Endothelial cell of umbilical vein (primary cell): ENCODE measurements around the gene NALF2. TPM values are rescaled to one million over a fixed set of nuclear protein-coding genes. Genes with fewer than 3 reads are reported as not detected.

ENCODE experiments used
- BruUV-seq: library from RNA; stranded (reverse); fragments of 400-500 nt; replicated peaks from 2 replicates; lab custom pipeline; 2021; lab: Mats Ljungman, UMichigan
- CTCF ChIA-PET: fragments of 300-600, 350-600 bp; sonication (Branson Sonifier 250); formaldehyde crosslinking; loops from one replicate; lab custom pipeline; 2021; ENCODE audit warnings: antibody characterized with exemption, inconsistent platforms; lab: Charles Lee
- POLR2A ChIA-PET: fragments of 300-600, 350-600 bp; sonication (Branson Sonifier 250); formaldehyde crosslinking; loops from one replicate; lab custom pipeline; 2021; ENCODE audit warnings: antibody characterized with exemption, inconsistent platforms; lab: Charles Lee
- DNase-seq: peaks from one replicate; pipeline ENCODE4 v3.0.0-alpha.2; 2011; ENCODE audit warnings: low read depth, low spot score
- FAIRE-seq: peaks from 2 replicates; lab custom pipeline; 2011; peaks lifted over from hg19 to GRCh38; lab: Jason Lieb, UNC
- H2AFZ ChIP-seq: 2 replicates; pipeline ENCODE4 v1.6.0; 2012; ENCODE audit warnings: low read depth, low read length, control low read depth, inconsistent platforms
- H3K27ac ChIP-seq: 2 replicates; pipeline ENCODE4 v1.5.1; 2011; ENCODE audit warnings: low read depth, mild to moderate bottlenecking, control low read depth, low read length, moderate library complexity; ENCODE audit not compliant: insufficient read depth
- H3K27me3 ChIP-seq, 2 experiments: 2 replicates each; pipeline versions ENCODE4 v1.6.0 to v1.6.1; 2011; ENCODE audit warnings: low read length in 2 of 2, mixed read lengths in 1 of 2; ENCODE audit not compliant: control insufficient read depth in 2 of 2, insufficient read depth in 2 of 2
- H3K36me3 ChIP-seq, 2 experiments: 2 replicates in 1 of 2; 3 replicates in 1 of 2; pipeline ENCODE4 v1.5.1; 2011; ENCODE audit warnings: low read length in 2 of 2, mild to moderate bottlenecking in 1 of 2, moderate library complexity in 1 of 2; ENCODE audit not compliant: control insufficient read depth in 2 of 2, insufficient read depth in 2 of 2; ENCODE audit errors: extremely low read depth in 1 of 2
- H3K4me1 ChIP-seq: 3 replicates; pipeline ENCODE4 v1.5.1; 2011; ENCODE audit warnings: mild to moderate bottlenecking, low read length; ENCODE audit not compliant: control insufficient read depth, insufficient read depth; ENCODE audit errors: extremely low read depth
- H3K4me2 ChIP-seq: 2 replicates; pipeline ENCODE4 v1.6.1; 2011; ENCODE audit warnings: low read length, control low read depth, mixed read lengths; ENCODE audit not compliant: insufficient read depth
- H3K4me3 ChIP-seq, 3 experiments: fragments of 200-600 bp in 1 of 3; sonication (generic), shearing (Covaris generic) in 1 of 3; replicated peaks in 1 of 3; 2 replicates each; pipeline ENCODE4 v1.5.1; 2011 to 2016; ENCODE audit warnings: control low read depth in 3 of 3, low read length in 3 of 3, mild to moderate bottlenecking in 2 of 3, inconsistent platforms in 1 of 3, low read depth in 1 of 3, moderate library complexity in 1 of 3; ENCODE audit not compliant: insufficient read depth in 1 of 3
- H3K79me2 ChIP-seq: 2 replicates; pipeline ENCODE4 v1.6.0; 2012; ENCODE audit warnings: low read length, inconsistent platforms; ENCODE audit not compliant: control insufficient read depth, insufficient read depth
- H3K9ac ChIP-seq: replicated peaks from 2 replicates; pipeline ENCODE3; 2011; ENCODE audit warnings: low read length, control low read depth; ENCODE audit not compliant: insufficient read depth; ENCODE audit errors: extremely low read depth
- H3K9me1 ChIP-seq: replicated peaks from 3 replicates; pipeline ENCODE4 v1.6.0; 2011; ENCODE audit warnings: mild to moderate bottlenecking, low read length; ENCODE audit not compliant: control insufficient read depth, insufficient read depth; ENCODE audit errors: extremely low read depth
- H3K9me3 ChIP-seq: replicated peaks from 2 replicates; pipeline ENCODE4 v1.5.1; 2012; ENCODE audit warnings: low read length, inconsistent platforms; ENCODE audit not compliant: control insufficient read depth, insufficient read depth
- H4K20me1 ChIP-seq: replicated peaks from 2 replicates; pipeline ENCODE3; 2011; ENCODE audit warnings: mild to moderate bottlenecking, low read length; ENCODE audit not compliant: control insufficient read depth, insufficient read depth; ENCODE audit errors: extremely low read depth
- CTCF ChIP-seq, 2 donors: IDR thresholded peaks; 1 replicate in 1 of 2; 2 replicates in 1 of 2; pipeline ENCODE4 v1.5.1; 2011; ENCODE audit warnings: low read length in 2 of 2, mild to moderate bottlenecking in 2 of 2, moderate library complexity in 2 of 2, control low read depth in 1 of 2, inconsistent platforms in 1 of 2, low read depth in 1 of 2; ENCODE audit not compliant: insufficient read depth in 1 of 2; ENCODE audit errors: extremely low read depth in 1 of 2
- GATA2 ChIP-seq: IDR thresholded peaks from 2 replicates; pipeline ENCODE4 v1.7.0; 2011; ENCODE audit warnings: low read depth, mild to moderate bottlenecking, moderate library complexity, mixed read lengths, low read length; ENCODE audit not compliant: insufficient read length, insufficient read depth
- JUN ChIP-seq: IDR thresholded peaks from 2 replicates; pipeline ENCODE4 v1.6.1; 2011; ENCODE audit warnings: borderline replicate concordance, low read depth; ENCODE audit not compliant: insufficient read length, insufficient read depth
- MYC ChIP-seq: IDR thresholded peaks from one replicate; pipeline ENCODE4 v1.6.1; 2011; ENCODE audit warnings: mild to moderate bottlenecking, low read depth, low read length
- POLR2A ChIP-seq: IDR thresholded peaks from 2 replicates; pipeline ENCODE4 v1.6.1; 2012; ENCODE audit warnings: low read depth, mild to moderate bottlenecking, control low read depth, low read length
- POLR2AphosphoS5 ChIP-seq: IDR thresholded peaks from 2 replicates; pipeline ENCODE4 v1.6.1; 2012; ENCODE audit warnings: low read depth, mild to moderate bottlenecking, control low read depth, low read length, moderate library complexity; ENCODE audit not compliant: insufficient read depth
- dilution Hi-C: fragments of 300-500 bp; cut with MboI; formaldehyde crosslinking; loops from one replicate; pipeline ENCODE4 v1.15.0; 2019; ENCODE audit warnings: low sequenced_read_pairs; ENCODE audit not compliant: extremely low pct_ligation_motif_present
- intact Hi-C: fragments of 100-400 bp; cut with micrococcal nuclease; formaldehyde crosslinking; loops from one replicate; pipeline ENCODE4 v1.10.0; 2022
- polyA plus RNA-seq, 4 experiments: library from polyadenylated mRNA; depleted of rRNA in 3 of 4; stranded (reverse) in 3 of 4; unstranded in 1 of 4; fragments of >200 nt; gene quantifications; 2 replicates each; pipeline versions ENCODE4 v1.2.1 to v1.2.3, GENCODE V29; 2011 to 2012; ENCODE audit warnings: missing spikeins in 1 of 4
- total RNA-seq: library from RNA; stranded (reverse); gene quantifications from 2 replicates; pipeline ENCODE4 v1.2.3, GENCODE V29; 2021
- TF ChIP-seq, protein P1 (sequence below): IDR thresholded peaks from 2 replicates; pipeline ENCODE4 v1.6.1; 2011; ENCODE audit not compliant: insufficient read depth, insufficient read length

Gene NALF2
- total and polyA plus RNA-seq, 2 donors (not counting 3 experiments of a cell fraction or from before 2014, with no cell fraction given): not detected

GRCh38 chrX:69546417-69546816 lies 42.3 kb downstream of the NALF2 start:
- H4K20me1 ChIP-seq: no peaks in the 10 kb centered on the region
- dilution Hi-C loops (no loop called here), intact Hi-C loops (no loop called here)
- DNase-seq: no peak
- no TSS peak for BruUV-seq
- no peak overlapping the region for H3K4me3 ChIP-seq
- H3K4me2 ChIP-seq: no peak overlapping the region
- no peaks in the 10 kb centered on the region for H3K36me3 ChIP-seq
- TF ChIP-seq JUN (no peak), CTCF (IDR thresholded peaks at IDR 0.05; ENCODE audit: extremely low read depth in 1 of 2, insufficient read depth in 1 of 2, low read depth in 1 of 2, low read length in 2 of 2) (no peak), POLR2AphosphoS5 (no peak)
- TF ChIP-seq, protein P1, sequence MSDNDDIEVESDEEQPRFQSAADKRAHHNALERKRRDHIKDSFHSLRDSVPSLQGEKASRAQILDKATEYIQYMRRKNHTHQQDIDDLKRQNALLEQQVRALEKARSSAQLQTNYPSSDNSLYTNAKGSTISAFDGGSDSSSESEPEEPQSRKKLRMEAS: no peak
- no peaks in the 10 kb centered on the region for H3K4me1 ChIP-seq
- H3K9me3 ChIP-seq: no peaks in the 10 kb centered on the region
- H3K27ac ChIP-seq: no peak overlapping the region
- no peaks in the 10 kb centered on the region for H3K79me2 ChIP-seq
- H3K27me3 ChIP-seq: no peaks in the 10 kb centered on the region
- no peak overlapping the region for H2AFZ ChIP-seq
- ChIA-PET CTCF (no interaction called here), POLR2A (no interaction called here)
- no peak overlapping the region for H3K9ac ChIP-seq
- FAIRE-seq: no peak
- no peaks in the 10 kb centered on the region for H3K9me1 ChIP-seq

GRCh38 chrX:69546978-69547377 lies 42.9 kb downstream of the NALF2 start:
- Histone ChIP-seq H3K27ac (no peak overlapping the region), H3K4me3 (no peak overlapping the region), H3K4me2 (no peak overlapping the region), H3K9ac (no peak overlapping the region), H3K9me3 (no peaks in the 10 kb centered on the region), H2AFZ (no peak overlapping the region), H3K4me1 (no peaks in the 10 kb centered on the region), H3K36me3 (no peaks in the 10 kb centered on the region), H3K9me1 (no peaks in the 10 kb centered on the region), H3K79me2 (no peaks in the 10 kb centered on the region), H4K20me1 (no peaks in the 10 kb centered on the region), H3K27me3 (no peaks in the 10 kb centered on the region)
- dilution Hi-C loops (no loop called here), intact Hi-C loops (no loop called here)
- no peak for DNase-seq
- ChIA-PET POLR2A (no interaction called here), CTCF (no interaction called here)
- no peak for FAIRE-seq
- BruUV-seq: no TSS peak
- no peak for TF ChIP-seq MYC
- no peak for TF ChIP-seq JUN
- no peak for TF ChIP-seq POLR2A
- TF ChIP-seq POLR2AphosphoS5: no peak
- no peak for TF ChIP-seq GATA2
